ENCODE measurements around the gene FAM50B. TPM values are rescaled to one million over a fixed set of nuclear protein-coding genes. Genes with fewer than 3 reads are reported as not detected.

FAM50B gene
- total RNA-seq, 6 donors from 2014 or later, result 11.7 to 23.3 (median 15.4) TPM

DNA sequence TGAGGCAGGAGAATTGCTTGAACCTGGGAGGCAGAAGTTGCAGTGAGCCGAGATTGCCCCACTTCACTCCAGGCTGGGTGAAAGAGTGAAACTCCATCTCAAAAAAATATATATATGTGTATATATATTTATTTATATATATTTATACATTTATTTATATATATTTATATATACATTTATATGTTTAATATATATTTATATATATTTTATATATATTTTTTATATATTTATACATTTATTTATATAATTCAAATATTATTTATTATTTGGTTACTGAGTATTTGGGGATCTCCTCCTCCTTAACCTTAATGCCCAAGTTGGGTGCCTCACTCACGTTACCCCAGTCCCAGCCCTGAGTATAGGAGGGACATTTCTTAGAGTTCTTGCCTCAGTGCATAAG is 2.7 kb downstream of the FAM50B start:
- no peak for TF ChIP-seq EP300 (IDR thresholded peaks at IDR 0.05)
- TF ChIP-seq, protein P1, sequence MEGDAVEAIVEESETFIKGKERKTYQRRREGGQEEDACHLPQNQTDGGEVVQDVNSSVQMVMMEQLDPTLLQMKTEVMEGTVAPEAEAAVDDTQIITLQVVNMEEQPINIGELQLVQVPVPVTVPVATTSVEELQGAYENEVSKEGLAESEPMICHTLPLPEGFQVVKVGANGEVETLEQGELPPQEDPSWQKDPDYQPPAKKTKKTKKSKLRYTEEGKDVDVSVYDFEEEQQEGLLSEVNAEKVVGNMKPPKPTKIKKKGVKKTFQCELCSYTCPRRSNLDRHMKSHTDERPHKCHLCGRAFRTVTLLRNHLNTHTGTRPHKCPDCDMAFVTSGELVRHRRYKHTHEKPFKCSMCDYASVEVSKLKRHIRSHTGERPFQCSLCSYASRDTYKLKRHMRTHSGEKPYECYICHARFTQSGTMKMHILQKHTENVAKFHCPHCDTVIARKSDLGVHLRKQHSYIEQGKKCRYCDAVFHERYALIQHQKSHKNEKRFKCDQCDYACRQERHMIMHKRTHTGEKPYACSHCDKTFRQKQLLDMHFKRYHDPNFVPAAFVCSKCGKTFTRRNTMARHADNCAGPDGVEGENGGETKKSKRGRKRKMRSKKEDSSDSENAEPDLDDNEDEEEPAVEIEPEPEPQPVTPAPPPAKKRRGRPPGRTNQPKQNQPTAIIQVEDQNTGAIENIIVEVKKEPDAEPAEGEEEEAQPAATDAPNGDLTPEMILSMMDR (IDR thresholded peaks at IDR 0.05), result no peak
- no peak for TF ChIP-seq POLR2A (IDR thresholded peaks at IDR 0.05)
- no peak for TF ChIP-seq POLR2AphosphoS5 (IDR thresholded peaks at IDR 0.05)
- DNase-seq (no peak), ATAC-seq (ENCODE audit: low FRiP score in 2 of 2) (no peak)
- WGBS, 2 donors, result 45 to 95% methylated on average over 2 of the region's 2 CpGs
- Histone ChIP-seq H3K36me3 (no peaks in the 10 kb centered on the region), H3K9me3 (no peaks in the 10 kb centered on the region), H3K4me3 (no peak overlapping the region), H3K27ac (no peak overlapping the region), H3K27me3 (no peaks in the 10 kb centered on the region), H3K4me1 (peaks cover 8 to 25% (median 13%) of the 10 kb centered on the region in 4 donors)

DNA sequence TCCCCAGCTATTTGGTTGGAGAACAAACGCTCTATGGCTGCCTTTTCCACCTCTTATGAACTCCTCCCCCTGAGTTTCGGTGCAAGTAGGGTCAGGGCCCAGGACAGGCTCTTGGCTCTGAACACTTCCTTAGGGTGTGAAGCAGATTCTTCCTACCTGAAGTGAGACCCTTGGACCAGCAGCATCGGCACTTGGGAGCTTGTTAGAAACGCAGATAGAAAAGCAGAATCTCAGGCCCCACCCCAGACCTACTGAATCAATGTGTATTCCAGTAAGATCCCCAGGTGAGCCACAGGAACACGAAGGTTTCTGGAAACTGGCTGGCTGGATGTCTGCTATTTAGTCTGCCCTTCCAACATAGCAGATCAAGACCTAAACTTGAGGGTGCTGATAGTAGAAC is 3.2 kb downstream of the FAM50B start:
- no peak for ATAC-seq (ENCODE audit: low FRiP score in 2 of 2)
- H3K27me3 ChIP-seq, result no peaks in the 10 kb centered on the region

DNA sequence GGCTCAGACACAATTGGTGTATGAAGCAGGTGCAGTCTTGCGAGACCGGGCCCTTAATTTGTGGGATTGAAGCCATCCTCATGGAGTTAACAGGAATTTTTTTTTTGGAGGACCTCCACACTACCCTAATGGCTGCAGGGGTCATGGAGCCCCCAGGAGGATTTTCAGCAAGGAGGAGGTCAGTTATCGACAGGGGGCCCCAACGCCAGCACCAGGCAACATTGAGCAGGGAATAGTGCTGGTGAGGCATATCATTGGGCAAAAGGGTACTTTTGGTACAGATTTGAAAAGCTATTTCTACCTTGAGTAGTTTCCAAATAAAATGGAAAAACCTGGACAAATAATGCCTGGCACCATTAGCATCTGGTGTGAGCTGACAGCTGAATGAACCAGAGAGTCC is 6.7 kb downstream of the FAM50B start:
- no peak for ATAC-seq (ENCODE audit: low FRiP score in 2 of 2)
- no peak for TF ChIP-seq POLR2A (IDR thresholded peaks at IDR 0.05)
- TF ChIP-seq, protein P1 (IDR thresholded peaks at IDR 0.05), result no peak
- TF ChIP-seq EP300 (IDR thresholded peaks at IDR 0.05), result no peak
- TF ChIP-seq POLR2AphosphoS5 (IDR thresholded peaks at IDR 0.05), result no peak
- Histone ChIP-seq H3K4me1 (no peaks in the 10 kb centered on the region), H3K36me3 (no peaks in the 10 kb centered on the region), H3K27ac (no peak overlapping the region), H3K9me3 (no peaks in the 10 kb centered on the region), H3K4me3 (no peak overlapping the region), H3K27me3 (no peaks in the 10 kb centered on the region)
- no peak for DNase-seq
- WGBS, 2 donors, result 97 to 98% methylated on average over 4 of the region's 4 CpGs

More for the DNA sequence above, 3.2 kb downstream of the FAM50B start:
- TF ChIP-seq POLR2AphosphoS5 (IDR thresholded peaks at IDR 0.05) (no peak), EP300 (IDR thresholded peaks at IDR 0.05) (no peak), POLR2A (IDR thresholded peaks at IDR 0.05) (no peak)
- TF ChIP-seq, protein P1 (IDR thresholded peaks at IDR 0.05), result no peak
- WGBS, 2 donors, result 67 to 89% methylated on average over 3 to 5 of the region's 5 CpGs
- Histone ChIP-seq H3K9me3 (no peaks in the 10 kb centered on the region), H3K4me3 (no peak overlapping the region), H3K36me3 (no peaks in the 10 kb centered on the region), H3K4me1 (peaks cover 8 to 25% (median 11%) of the 10 kb centered on the region in 4 donors), H3K27ac (no peak overlapping the region)
- DNase-seq, result no peak

DNA sequence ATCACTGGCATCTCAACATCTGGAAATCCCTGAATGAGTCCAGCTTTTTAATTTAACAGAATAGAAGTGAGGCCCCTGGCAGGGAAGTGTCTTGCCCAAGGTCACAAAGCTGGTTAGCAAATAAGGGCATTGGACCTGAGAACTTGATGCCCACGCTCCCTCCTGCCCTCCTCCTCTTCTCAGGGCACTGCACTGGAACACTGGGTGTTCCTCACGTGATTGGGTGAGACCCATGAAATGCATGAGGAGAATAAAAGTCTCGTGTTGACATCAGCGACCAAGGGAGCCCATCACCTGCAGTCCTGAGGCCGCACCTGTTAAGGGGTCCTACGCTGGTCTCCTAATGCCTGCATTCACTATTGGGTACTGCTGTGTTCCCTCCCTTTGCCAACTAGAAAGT is 7.4 kb downstream of the FAM50B start:
- no peak for ATAC-seq (ENCODE audit: low FRiP score in 2 of 2)
- H3K27ac ChIP-seq, result no peak overlapping the region
- no peak for DNase-seq

More for the DNA sequence above, 7.4 kb downstream of the FAM50B start:
- no peaks in the 10 kb centered on the region for H3K4me1 ChIP-seq
- H3K9me3 ChIP-seq, result no peaks in the 10 kb centered on the region
- no peak overlapping the region for H3K4me3 ChIP-seq
- H3K36me3 ChIP-seq, result no peaks in the 10 kb centered on the region
- no peaks in the 10 kb centered on the region for H3K27me3 ChIP-seq
- TF ChIP-seq POLR2A (IDR thresholded peaks at IDR 0.05), result no peak
- TF ChIP-seq, protein P1 (IDR thresholded peaks at IDR 0.05), result no peak
- TF ChIP-seq EP300 (IDR thresholded peaks at IDR 0.05), result no peak
- no peak for TF ChIP-seq POLR2AphosphoS5 (IDR thresholded peaks at IDR 0.05)
- WGBS, 2 donors, result 84 to 96% methylated on average over 5 to 6 of the region's 6 CpGs
